Measurements from ENCODE around the gene SIAH3.

- TF ChIP-seq POLR2AphosphoS5 (IDR thresholded peaks at IDR 0.05) (no peak), POLR2A (IDR thresholded peaks at IDR 0.05) (no peak), EP300 (IDR thresholded peaks at IDR 0.05) (no peak)
- TF ChIP-seq, protein P1, sequence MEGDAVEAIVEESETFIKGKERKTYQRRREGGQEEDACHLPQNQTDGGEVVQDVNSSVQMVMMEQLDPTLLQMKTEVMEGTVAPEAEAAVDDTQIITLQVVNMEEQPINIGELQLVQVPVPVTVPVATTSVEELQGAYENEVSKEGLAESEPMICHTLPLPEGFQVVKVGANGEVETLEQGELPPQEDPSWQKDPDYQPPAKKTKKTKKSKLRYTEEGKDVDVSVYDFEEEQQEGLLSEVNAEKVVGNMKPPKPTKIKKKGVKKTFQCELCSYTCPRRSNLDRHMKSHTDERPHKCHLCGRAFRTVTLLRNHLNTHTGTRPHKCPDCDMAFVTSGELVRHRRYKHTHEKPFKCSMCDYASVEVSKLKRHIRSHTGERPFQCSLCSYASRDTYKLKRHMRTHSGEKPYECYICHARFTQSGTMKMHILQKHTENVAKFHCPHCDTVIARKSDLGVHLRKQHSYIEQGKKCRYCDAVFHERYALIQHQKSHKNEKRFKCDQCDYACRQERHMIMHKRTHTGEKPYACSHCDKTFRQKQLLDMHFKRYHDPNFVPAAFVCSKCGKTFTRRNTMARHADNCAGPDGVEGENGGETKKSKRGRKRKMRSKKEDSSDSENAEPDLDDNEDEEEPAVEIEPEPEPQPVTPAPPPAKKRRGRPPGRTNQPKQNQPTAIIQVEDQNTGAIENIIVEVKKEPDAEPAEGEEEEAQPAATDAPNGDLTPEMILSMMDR (IDR thresholded peaks at IDR 0.05) = no peak
These were observed 12.4 kb upstream of the SIAH3 start for GRCh38 chr13:45863709-45864590.
